Measurements from ENCODE around the gene MADD. TPM values are rescaled to one million over a fixed set of nuclear protein-coding genes. Genes with fewer than 3 reads are reported as not detected.

The MADD gene
- total and polyA plus RNA-seq, 2 donors (not counting 3 experiments of a cell fraction or from before 2014, with no cell fraction given) = 35.3 to 36.8 TPM

GRCh38 chr11:47247502-47247901 is 22.4 kb upstream of the MADD start:
- no peaks in the 10 kb centered on the region for H4K20me1 ChIP-seq (replicated peaks; ENCODE audit: control insufficient read depth, extremely low read depth, insufficient read depth, low read length)
- intact Hi-C loops (cut with micrococcal nuclease) (no loop called here), dilution Hi-C loops (cut with MboI; ENCODE audit: extremely low pct_ligation_motif_present, low sequenced_read_pairs) (no loop called here)
- peaks cover 8% of the 10 kb centered on the region for H3K79me2 ChIP-seq (ENCODE audit: control insufficient read depth, insufficient read depth, low read length)
- no peak overlapping the region for H3K27ac ChIP-seq (ENCODE audit: insufficient read depth, low read depth, low read length)
- peak overlapping the region in 1 of 3 experiments; percentile 74 for H3K4me3 ChIP-seq (replicated peaks in 1 of 3; ENCODE audit: insufficient read depth in 1 of 3, low read depth in 1 of 3, low read length in 3 of 3)
- POLR2A ChIA-PET = no interaction called here
- no peaks in the 10 kb centered on the region for H3K9me1 ChIP-seq (replicated peaks; ENCODE audit: control insufficient read depth, extremely low read depth, insufficient read depth, low read length)
- no peaks in the 10 kb centered on the region for H3K27me3 ChIP-seq (ENCODE audit: control insufficient read depth in 2 of 2, insufficient read depth in 2 of 2, low read length in 2 of 2)
- FAIRE-seq (no peak), DNase-seq (ENCODE audit: low read depth, low spot score) (no peak)
- peaks cover 13% of the 10 kb centered on the region for H3K4me1 ChIP-seq (ENCODE audit: control insufficient read depth, extremely low read depth, insufficient read depth, low read length)
- BruUV-seq (replicated peaks) = no TSS peak
- H2AFZ ChIP-seq (ENCODE audit: low read depth, low read length) = no peak overlapping the region
- TF ChIP-seq JUN (IDR thresholded peaks at IDR 0.05; ENCODE audit: borderline replicate concordance, insufficient read depth, insufficient read length, low read depth) (no peak), MYC (IDR thresholded peaks at IDR 0.05; ENCODE audit: low read depth, low read length) (no peak), POLR2AphosphoS5 (IDR thresholded peaks at IDR 0.05; ENCODE audit: insufficient read depth, low read depth, low read length) (no peak), MAX (IDR thresholded peaks at IDR 0.05; ENCODE audit: insufficient read depth, insufficient read length) (no peak), FOS (IDR thresholded peaks at IDR 0.05; ENCODE audit: borderline replicate concordance, insufficient read depth, low read length) (no peak), EZH2 (IDR thresholded peaks at IDR 0.05; ENCODE audit: borderline replicate concordance, low read depth, low read length, severe bottlenecking) (no peak), CTCF (IDR thresholded peaks at IDR 0.05; ENCODE audit: extremely low read depth in 1 of 2, insufficient read depth in 1 of 2, low read depth in 1 of 2, low read length in 2 of 2) (no peak), POLR2A (IDR thresholded peaks at IDR 0.05; ENCODE audit: low read depth, low read length) (no peak), GATA2 (IDR thresholded peaks at IDR 0.05; ENCODE audit: insufficient read depth, insufficient read length, low read depth, low read length) (no peak)
- CTCF ChIA-PET = interaction anchor here (1.4 to 2.3 kb wide), 5 partner anchors 11 to 108 kb away, joined by 3 to 38 read pairs (median 5); partner anchors contain the start of genes NR1H3 and PACSIN3
- H3K9ac ChIP-seq (replicated peaks; ENCODE audit: extremely low read depth, insufficient read depth, low read length) = no peak overlapping the region
- H3K4me2 ChIP-seq (ENCODE audit: insufficient read depth, low read length) = peak overlapping the region; percentile 89
- no peaks in the 10 kb centered on the region for H3K9me3 ChIP-seq (replicated peaks; ENCODE audit: control insufficient read depth, insufficient read depth, low read length)
- peaks cover 0 to 22% of the 10 kb centered on the region in 2 experiments for H3K36me3 ChIP-seq (ENCODE audit: control insufficient read depth in 2 of 2, extremely low read depth in 1 of 2, insufficient read depth in 2 of 2, low read length in 2 of 2)

All from endothelial cell of umbilical vein (primary cell).